Measurements from ENCODE around the gene MANSC4.
A peak's percentile ranks its signal among the peaks of the same experiment; 100 is the strongest.

MANSC4 gene

GRCh38 chr12:27823038-27823437 lies 43.0 kb upstream of the MANSC4 start:
- Histone ChIP-seq H2BK15ac (ENCODE audit: low read length) (no peak overlapping the region), H2BK5ac (ENCODE audit: low read length) (no peak overlapping the region), H3K79me1 (ENCODE audit: low read depth, low read length) (no peaks in the 10 kb centered on the region), H2AFZ (ENCODE audit: low read length) (no peak overlapping the region), H3K36me3 (replicated peaks in 1 of 2; ENCODE audit: control insufficient read depth in 2 of 2, insufficient read depth in 2 of 2, low read length in 2 of 2) (no peaks in the 10 kb centered on the region), H3K4me3 (ENCODE audit: low read length in 2 of 2) (no peak overlapping the region), H3K18ac (ENCODE audit: low read length) (no peak overlapping the region), H4K8ac (ENCODE audit: low read depth, low read length) (no peak overlapping the region), H2BK12ac (ENCODE audit: low read length) (no peak overlapping the region), H3K9ac (ENCODE audit: low read depth, low read length, poor library complexity) (no peak overlapping the region), H4K91ac (ENCODE audit: low read depth, low read length, poor library complexity) (no peak overlapping the region), H3K27me3 (ENCODE audit: control insufficient read depth in 3 of 3, insufficient read depth in 3 of 3, low read depth in 1 of 3, low read length in 3 of 3) (no peaks in the 10 kb centered on the region), H2BK120ac (ENCODE audit: low read depth, low read length) (no peak overlapping the region), H3K9me3 (replicated peaks in 1 of 2; ENCODE audit: control insufficient read depth in 2 of 2, insufficient read depth in 1 of 2, low read depth in 1 of 2, low read length in 2 of 2) (peaks cover 0 to 3% of the 10 kb centered on the region in 2 donors), H3K4me1 (ENCODE audit: control insufficient read depth in 2 of 2, insufficient read depth in 1 of 2, low read depth in 1 of 2, low read length in 2 of 2) (peaks cover 0 to 3% of the 10 kb centered on the region in 2 donors), H3K4ac (ENCODE audit: low read length) (no peak overlapping the region), H3K23ac (ENCODE audit: low read depth, low read length, poor library complexity) (no peak overlapping the region), H3K27ac (replicated peaks; ENCODE audit: low read length) (no peak overlapping the region), H2AK5ac (ENCODE audit: low read depth, low read length) (no peak overlapping the region), H3K4me2 (ENCODE audit: insufficient read depth, low read length, poor library complexity, severe bottlenecking) (no peak overlapping the region), H3K14ac (ENCODE audit: low read length) (no peak overlapping the region)
- no CpG with 5 or more reads among the region's 5 CpGs for WGBS, 2 donors (ENCODE audit: extremely low coverage in 2 of 2, insufficient read length in 2 of 2, insufficient replicate concordance in 1 of 2)
- DNase-seq (ENCODE audit: low spot score): no peak

- H2AFZ ChIP-seq (ENCODE audit: low read length): no peak overlapping the region
- no peak overlapping the region for H2BK5ac ChIP-seq (ENCODE audit: low read length)
- H4K8ac ChIP-seq (ENCODE audit: low read depth, low read length): no peak overlapping the region
- no peak overlapping the region for H3K27ac ChIP-seq (replicated peaks; ENCODE audit: low read length)
- H2BK12ac ChIP-seq (ENCODE audit: low read length): no peak overlapping the region
- no peak overlapping the region for H3K4me3 ChIP-seq (ENCODE audit: low read length in 2 of 2)
- no peak overlapping the region for H2BK120ac ChIP-seq (ENCODE audit: low read depth, low read length)
- H3K23ac ChIP-seq (ENCODE audit: low read depth, low read length, poor library complexity): no peak overlapping the region
- no peak overlapping the region for H2BK15ac ChIP-seq (ENCODE audit: low read length)
- no peak overlapping the region for H3K4me2 ChIP-seq (ENCODE audit: insufficient read depth, low read length, poor library complexity, severe bottlenecking)
- H3K18ac ChIP-seq (ENCODE audit: low read length): no peak overlapping the region
- no peak overlapping the region for H3K9ac ChIP-seq (ENCODE audit: low read depth, low read length, poor library complexity)
- no peak overlapping the region for H4K91ac ChIP-seq (ENCODE audit: low read depth, low read length, poor library complexity)
- no peak for DNase-seq (ENCODE audit: low spot score)
- H3K4ac ChIP-seq (ENCODE audit: low read length): no peak overlapping the region
- peaks cover 0 to 3% of the 10 kb centered on the region in 2 donors for H3K4me1 ChIP-seq (ENCODE audit: control insufficient read depth in 2 of 2, insufficient read depth in 1 of 2, low read depth in 1 of 2, low read length in 2 of 2)
- H3K27me3 ChIP-seq (ENCODE audit: control insufficient read depth in 3 of 3, insufficient read depth in 3 of 3, low read depth in 1 of 3, low read length in 3 of 3): no peaks in the 10 kb centered on the region
- H3K9me3 ChIP-seq (replicated peaks in 1 of 2; ENCODE audit: control insufficient read depth in 2 of 2, insufficient read depth in 1 of 2, low read depth in 1 of 2, low read length in 2 of 2): peaks cover 0 to 3% of the 10 kb centered on the region in 2 donors
- H3K14ac ChIP-seq (ENCODE audit: low read length): no peak overlapping the region
- H3K79me1 ChIP-seq (ENCODE audit: low read depth, low read length): no peaks in the 10 kb centered on the region
- no peaks in the 10 kb centered on the region for H3K36me3 ChIP-seq (replicated peaks in 1 of 2; ENCODE audit: control insufficient read depth in 2 of 2, insufficient read depth in 2 of 2, low read length in 2 of 2)
- no CpG with 5 or more reads among the region's 9 CpGs for WGBS, 2 donors (ENCODE audit: extremely low coverage in 2 of 2, insufficient read length in 2 of 2, insufficient replicate concordance in 1 of 2)
- no peak overlapping the region for H2AK5ac ChIP-seq (ENCODE audit: low read depth, low read length)
These were observed 42.2 kb upstream of the MANSC4 start for GRCh38 chr12:27822076-27822712.

GRCh38 chr12:27821259-27821973 lies 41.4 kb upstream of the MANSC4 start:
- Histone ChIP-seq H4K8ac (ENCODE audit: low read depth, low read length) (no peak overlapping the region), H3K18ac (ENCODE audit: low read length) (peak overlapping the region; percentile 34), H3K4me3 (ENCODE audit: low read length in 2 of 2) (no peak overlapping the region), H3K4me2 (ENCODE audit: insufficient read depth, low read length, poor library complexity, severe bottlenecking) (no peak overlapping the region), H3K27ac (replicated peaks; ENCODE audit: low read length) (no peak overlapping the region), H2AFZ (ENCODE audit: low read length) (peak overlapping the region; percentile 82), H3K36me3 (replicated peaks in 1 of 2; ENCODE audit: control insufficient read depth in 2 of 2, insufficient read depth in 2 of 2, low read length in 2 of 2) (no peaks in the 10 kb centered on the region), H3K9ac (ENCODE audit: low read depth, low read length, poor library complexity) (no peak overlapping the region), H3K14ac (ENCODE audit: low read length) (no peak overlapping the region), H3K79me1 (ENCODE audit: low read depth, low read length) (no peaks in the 10 kb centered on the region), H2BK15ac (ENCODE audit: low read length) (no peak overlapping the region), H4K91ac (ENCODE audit: low read depth, low read length, poor library complexity) (no peak overlapping the region), H2BK5ac (ENCODE audit: low read length) (no peak overlapping the region), H2AK5ac (ENCODE audit: low read depth, low read length) (no peak overlapping the region), H3K4ac (ENCODE audit: low read length) (no peak overlapping the region), H2BK12ac (ENCODE audit: low read length) (no peak overlapping the region), H3K23ac (ENCODE audit: low read depth, low read length, poor library complexity) (no peak overlapping the region), H3K27me3 (ENCODE audit: control insufficient read depth in 3 of 3, insufficient read depth in 3 of 3, low read depth in 1 of 3, low read length in 3 of 3) (no peaks in the 10 kb centered on the region), H3K9me3 (replicated peaks in 1 of 2; ENCODE audit: control insufficient read depth in 2 of 2, insufficient read depth in 1 of 2, low read depth in 1 of 2, low read length in 2 of 2) (peaks cover 0 to 3% of the 10 kb centered on the region in 2 donors), H3K4me1 (ENCODE audit: control insufficient read depth in 2 of 2, insufficient read depth in 1 of 2, low read depth in 1 of 2, low read length in 2 of 2) (peaks cover 0 to 3% of the 10 kb centered on the region in 2 donors), H2BK120ac (ENCODE audit: low read depth, low read length) (no peak overlapping the region)
- DNase-seq (ENCODE audit: low spot score): peak; percentile 57
- no CpG with 5 or more reads among the region's 7 CpGs for WGBS, 2 donors (ENCODE audit: extremely low coverage in 2 of 2, insufficient read length in 2 of 2, insufficient replicate concordance in 1 of 2)

GRCh38 chr12:27820564-27820963 lies 40.5 kb upstream of the MANSC4 start:
- Histone ChIP-seq H3K36me3 (replicated peaks in 1 of 2; ENCODE audit: control insufficient read depth in 2 of 2, insufficient read depth in 2 of 2, low read length in 2 of 2) (no peaks in the 10 kb centered on the region), H3K27ac (replicated peaks; ENCODE audit: low read length) (no peak overlapping the region)

More at GRCh38 chr12:27820564-27820963, 40.5 kb upstream of the MANSC4 start:
- peaks cover 0 to 3% of the 10 kb centered on the region in 2 donors for H3K9me3 ChIP-seq (replicated peaks in 1 of 2; ENCODE audit: control insufficient read depth in 2 of 2, insufficient read depth in 1 of 2, low read depth in 1 of 2, low read length in 2 of 2)
- no peak overlapping the region for H4K8ac ChIP-seq (ENCODE audit: low read depth, low read length)
- no peaks in the 10 kb centered on the region for H3K27me3 ChIP-seq (ENCODE audit: control insufficient read depth in 3 of 3, insufficient read depth in 3 of 3, low read depth in 1 of 3, low read length in 3 of 3)
- H2BK15ac ChIP-seq (ENCODE audit: low read length): no peak overlapping the region
- H3K4me3 ChIP-seq (ENCODE audit: low read length in 2 of 2): no peak overlapping the region
- no peak overlapping the region for H2AFZ ChIP-seq (ENCODE audit: low read length)
- no peak for DNase-seq (ENCODE audit: low spot score)
- H3K4ac ChIP-seq (ENCODE audit: low read length): no peak overlapping the region
- no peak overlapping the region for H3K18ac ChIP-seq (ENCODE audit: low read length)
- H4K91ac ChIP-seq (ENCODE audit: low read depth, low read length, poor library complexity): no peak overlapping the region
- H3K4me2 ChIP-seq (ENCODE audit: insufficient read depth, low read length, poor library complexity, severe bottlenecking): no peak overlapping the region
- no peak overlapping the region for H3K14ac ChIP-seq (ENCODE audit: low read length)
- no peak overlapping the region for H3K9ac ChIP-seq (ENCODE audit: low read depth, low read length, poor library complexity)
- peaks cover 0 to 3% of the 10 kb centered on the region in 2 donors for H3K4me1 ChIP-seq (ENCODE audit: control insufficient read depth in 2 of 2, insufficient read depth in 1 of 2, low read depth in 1 of 2, low read length in 2 of 2)
- no CpG with 5 or more reads among the region's 5 CpGs for WGBS, 2 donors (ENCODE audit: extremely low coverage in 2 of 2, insufficient read length in 2 of 2, insufficient replicate concordance in 1 of 2)
- no peaks in the 10 kb centered on the region for H3K79me1 ChIP-seq (ENCODE audit: low read depth, low read length)
- no peak overlapping the region for H3K23ac ChIP-seq (ENCODE audit: low read depth, low read length, poor library complexity)
- no peak overlapping the region for H2BK5ac ChIP-seq (ENCODE audit: low read length)
- H2BK120ac ChIP-seq (ENCODE audit: low read depth, low read length): no peak overlapping the region
- H2AK5ac ChIP-seq (ENCODE audit: low read depth, low read length): no peak overlapping the region
- no peak overlapping the region for H2BK12ac ChIP-seq (ENCODE audit: low read length)
